Measurements from ENCODE around the gene ZFTA. TPM values are rescaled to one million over a fixed set of nuclear protein-coding genes. Genes with fewer than 3 reads are reported as not detected.
A peak's percentile ranks its signal among the peaks of the same experiment; 100 is the strongest.

ZFTA gene
- total RNA-seq, 1 donor from 2014 or later: 12.5 TPM

DNA sequence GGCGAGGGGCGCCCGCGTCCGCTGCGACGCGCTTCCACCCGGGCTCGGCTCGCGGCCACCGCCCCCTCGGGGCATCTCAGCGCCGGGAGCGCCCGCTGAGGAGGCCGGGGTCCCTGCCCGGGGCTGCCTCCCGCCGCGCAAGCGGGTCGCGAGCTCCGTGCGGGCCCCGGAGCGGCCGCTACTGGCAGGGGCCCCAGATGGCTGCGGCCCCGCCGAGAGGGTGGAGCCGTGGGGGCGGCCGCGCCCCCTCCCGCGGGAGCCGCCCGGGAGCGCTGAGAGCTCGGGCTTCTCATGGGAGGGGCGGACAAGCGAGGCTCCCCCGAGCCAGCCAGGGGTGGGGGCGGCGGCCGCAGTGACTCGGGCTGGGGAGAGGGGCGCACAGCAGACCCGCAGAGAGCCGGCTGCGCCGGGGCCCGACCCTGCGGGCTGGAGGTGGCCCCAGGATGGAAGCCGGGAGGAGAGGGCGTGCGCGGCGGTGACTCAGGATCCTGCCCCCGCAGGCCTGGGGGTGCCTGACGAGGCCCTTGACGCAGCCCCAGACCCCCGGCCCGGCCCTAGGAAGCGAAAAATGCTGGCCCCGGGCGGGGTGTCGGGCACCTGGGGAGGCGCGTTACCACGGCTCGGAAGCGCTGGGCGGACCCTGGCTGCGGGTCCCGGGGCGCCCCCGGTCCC is 603 bp upstream of the ZFTA start:
- H3K4me3 Mint-ChIP-seq: peak overlapping the region; percentile 66
- DNase-seq (peak; percentile 64), ATAC-seq (ENCODE audit: low read depth) (peak; percentile 59)
- peaks cover 11% of the 10 kb centered on the region for H3K4me1 Mint-ChIP-seq
- H3K27me3 Mint-ChIP-seq: peaks cover 4% of the 10 kb centered on the region
- intact Hi-C loops (cut with micrococcal nuclease): loop anchor here (1.0 to 5.0 kb wide), 5 partner anchors 44 to 533 kb away; partner anchors contain the start of genes CATSPERZ, MACROD1, MARK2 and NAA40
- ChIA-PET CTCF (interaction anchor here (1.3 to 2.4 kb wide), 2 partner anchors 69 to 379 kb away, joined by 4 to 17 read pairs; partner anchors contain the start of gene MARK2), POLR2A (interaction anchor here (1.3 to 3.8 kb wide), 3 partner anchors 45 to 98 kb away, joined by 3 to 21 read pairs (median 4); partner anchors contain the start of genes ATL3 and MARK2)
- TF ChIP-seq, protein P1, sequence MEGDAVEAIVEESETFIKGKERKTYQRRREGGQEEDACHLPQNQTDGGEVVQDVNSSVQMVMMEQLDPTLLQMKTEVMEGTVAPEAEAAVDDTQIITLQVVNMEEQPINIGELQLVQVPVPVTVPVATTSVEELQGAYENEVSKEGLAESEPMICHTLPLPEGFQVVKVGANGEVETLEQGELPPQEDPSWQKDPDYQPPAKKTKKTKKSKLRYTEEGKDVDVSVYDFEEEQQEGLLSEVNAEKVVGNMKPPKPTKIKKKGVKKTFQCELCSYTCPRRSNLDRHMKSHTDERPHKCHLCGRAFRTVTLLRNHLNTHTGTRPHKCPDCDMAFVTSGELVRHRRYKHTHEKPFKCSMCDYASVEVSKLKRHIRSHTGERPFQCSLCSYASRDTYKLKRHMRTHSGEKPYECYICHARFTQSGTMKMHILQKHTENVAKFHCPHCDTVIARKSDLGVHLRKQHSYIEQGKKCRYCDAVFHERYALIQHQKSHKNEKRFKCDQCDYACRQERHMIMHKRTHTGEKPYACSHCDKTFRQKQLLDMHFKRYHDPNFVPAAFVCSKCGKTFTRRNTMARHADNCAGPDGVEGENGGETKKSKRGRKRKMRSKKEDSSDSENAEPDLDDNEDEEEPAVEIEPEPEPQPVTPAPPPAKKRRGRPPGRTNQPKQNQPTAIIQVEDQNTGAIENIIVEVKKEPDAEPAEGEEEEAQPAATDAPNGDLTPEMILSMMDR (IDR thresholded peaks at IDR 0.05): no peak
- H3K36me3 Mint-ChIP-seq (ENCODE audit: low read depth): peaks cover 5% of the 10 kb centered on the region
- H3K9me3 Mint-ChIP-seq: no peaks in the 10 kb centered on the region
- H3K27ac Mint-ChIP-seq: no peak overlapping the region

DNA sequence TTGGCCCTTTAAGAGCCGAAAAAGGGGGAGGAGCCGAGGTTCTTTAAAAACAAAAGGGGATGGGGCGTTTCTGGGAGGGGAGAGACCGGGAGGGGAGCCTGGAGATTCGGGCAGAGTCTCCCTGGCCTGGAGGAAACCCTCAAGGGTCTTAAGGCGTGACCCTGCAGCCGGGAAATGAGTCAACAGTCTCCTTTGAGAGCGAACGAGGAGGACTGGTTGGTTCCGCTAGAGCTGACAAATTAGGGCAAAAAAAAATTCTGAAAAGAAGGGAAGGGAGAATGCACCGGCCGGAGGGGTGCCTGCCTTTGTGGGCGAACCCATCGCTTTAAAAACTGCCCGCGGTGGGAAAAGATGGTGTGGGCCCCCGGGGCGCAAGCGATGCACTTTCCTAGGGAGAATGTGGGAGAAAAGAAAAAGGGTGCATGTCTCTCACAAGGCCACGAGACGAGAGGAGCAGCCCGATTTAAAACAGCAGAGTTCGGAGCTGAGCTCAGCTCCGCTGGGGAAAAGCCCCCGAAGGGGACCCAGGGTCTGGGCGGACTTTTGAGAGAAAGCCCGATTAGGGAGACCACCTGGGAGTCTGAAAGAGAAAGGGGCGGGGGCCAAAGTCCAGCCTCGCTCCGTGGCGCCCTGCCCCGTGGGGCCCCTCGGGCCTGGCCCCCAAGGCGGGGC is 874 bp downstream of the ZFTA start:
- POLR2A ChIA-PET: interaction anchor here (0.6 to 3.8 kb wide), 3 partner anchors 70 to 1835 kb away, joined by 3 to 21 read pairs (median 3); partner anchors contain the start of gene MARK2
- H3K9me3 Mint-ChIP-seq: no peaks in the 10 kb centered on the region
- TF ChIP-seq, protein P1 (IDR thresholded peaks at IDR 0.05): no peak
- H3K27me3 Mint-ChIP-seq: peaks cover 3% of the 10 kb centered on the region
- intact Hi-C loops (cut with micrococcal nuclease): loop anchor here (1.0 to 5.0 kb wide), 7 partner anchors 71 to 535 kb away; partner anchors contain the start of genes CATSPERZ, MACROD1, MARK2 and NAA40
- ATAC-seq (ENCODE audit: low read depth) (peak; percentile 19), DNase-seq (peak; percentile 35)
- peak overlapping the region; percentile 83 for H3K27ac Mint-ChIP-seq
- CTCF ChIA-PET: interaction anchor here (0.7 to 2.4 kb wide), 15 partner anchors 11 to 385 kb away, joined by 3 to 17 read pairs (median 3); partner anchors contain the start of genes ATL3, MARK2 and RTN3
- peaks cover 5% of the 10 kb centered on the region for H3K36me3 Mint-ChIP-seq (ENCODE audit: low read depth)
- H3K4me3 Mint-ChIP-seq: peak overlapping the region; percentile 94
- peaks cover 11% of the 10 kb centered on the region for H3K4me1 Mint-ChIP-seq

DNA sequence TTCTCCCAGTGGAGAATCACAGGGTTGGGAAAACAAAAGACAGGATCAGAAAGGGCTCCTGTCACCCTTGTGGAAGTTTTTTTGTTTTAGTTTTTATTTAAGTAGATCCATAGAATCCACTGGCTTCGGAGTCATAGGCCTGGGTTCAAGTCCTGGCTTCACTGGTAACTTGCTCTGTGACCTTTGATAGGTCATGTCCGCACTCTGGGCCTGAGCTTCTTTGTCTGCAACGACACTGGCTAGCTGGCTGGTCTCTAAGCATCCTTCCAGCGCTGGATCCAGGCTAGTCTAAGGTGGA is 1.4 kb downstream of the ZFTA start:
- TF ChIP-seq, protein P1 (IDR thresholded peaks at IDR 0.05): no peak
- H3K27me3 Mint-ChIP-seq: peaks cover 1% of the 10 kb centered on the region
- peak overlapping the region; percentile 83 for H3K27ac Mint-ChIP-seq
- CTCF ChIA-PET: interaction anchor here (0.8 to 2.4 kb wide), 10 partner anchors 12 to 386 kb away, joined by 3 to 17 read pairs (median 3); partner anchors contain the start of genes ATL3, MARK2 and RTN3
- POLR2A ChIA-PET: interaction anchor here (0.7 to 3.8 kb wide), 2 partner anchors 70 to 417 kb away, joined by 3 to 21 read pairs; partner anchors contain the start of gene MARK2
- intact Hi-C loops (cut with micrococcal nuclease): loop anchor here (5.0 kb wide), 2 partner anchors 400 to 535 kb away; partner anchors contain the start of genes CATSPERZ and MACROD1
- H3K4me3 Mint-ChIP-seq: peak overlapping the region; percentile 94
- no peaks in the 10 kb centered on the region for H3K9me3 Mint-ChIP-seq
- ATAC-seq (ENCODE audit: low read depth) (no peak), DNase-seq (no peak)
- peaks cover 11% of the 10 kb centered on the region for H3K4me1 Mint-ChIP-seq
- H3K36me3 Mint-ChIP-seq (ENCODE audit: low read depth): peaks cover 5% of the 10 kb centered on the region

DNA sequence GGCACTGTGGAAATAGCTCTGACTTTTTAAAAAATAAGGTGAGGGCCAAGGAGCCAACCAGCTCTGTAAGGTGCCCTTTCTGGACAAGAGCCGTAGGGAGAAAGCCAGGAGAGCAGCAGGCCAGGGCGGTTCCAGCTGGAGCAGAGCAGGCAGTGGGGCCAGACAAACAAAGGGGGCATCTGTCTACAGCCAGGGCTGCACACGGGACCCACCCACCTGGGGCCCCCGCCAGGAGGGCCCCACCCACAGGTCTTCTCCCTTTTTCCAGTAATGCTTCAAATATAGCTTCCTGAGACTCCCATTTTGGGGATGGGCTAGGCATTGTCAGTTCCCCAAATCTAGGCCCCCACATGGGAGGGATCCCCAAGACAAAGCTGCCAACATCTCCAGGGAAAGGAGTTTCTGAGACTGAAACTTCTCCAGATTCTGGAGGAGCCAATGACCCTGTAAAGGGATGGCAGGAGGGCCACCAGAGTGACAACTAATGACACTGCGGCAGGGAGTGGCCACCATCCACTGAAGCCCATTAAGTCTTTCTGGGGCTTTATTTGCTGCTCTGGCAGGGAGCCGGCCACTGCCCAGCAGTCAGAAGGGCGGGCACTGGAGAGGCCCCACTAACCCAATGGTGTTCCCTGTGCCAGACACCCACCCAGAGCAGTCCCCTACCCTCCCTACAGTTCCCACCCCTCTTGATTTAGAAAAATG is 1.9 kb downstream of the ZFTA start:
- no peak overlapping the region for H3K27ac Mint-ChIP-seq
- H3K4me1 Mint-ChIP-seq: peaks cover 11% of the 10 kb centered on the region
- CTCF ChIA-PET: interaction anchor here (1.3 kb wide), 1 partner anchor 96 kb away, joined by 4 read pairs; the partner anchor contains the start of gene ATL3
- TF ChIP-seq, protein P1 (IDR thresholded peaks at IDR 0.05): no peak
- intact Hi-C loops (cut with micrococcal nuclease): loop anchor here (5.0 kb wide), 2 partner anchors 401 to 536 kb away; partner anchors contain the start of genes CATSPERZ and MACROD1
- ATAC-seq (ENCODE audit: low read depth): no peak
- DNase-seq: no peak
- H3K27me3 Mint-ChIP-seq: no peaks in the 10 kb centered on the region
- peak overlapping the region; percentile 94 for H3K4me3 Mint-ChIP-seq
- peaks cover 5% of the 10 kb centered on the region for H3K36me3 Mint-ChIP-seq (ENCODE audit: low read depth)
- H3K9me3 Mint-ChIP-seq: no peaks in the 10 kb centered on the region
- POLR2A ChIA-PET: interaction anchor here (3.8 kb wide), 1 partner anchor 71 kb away, joined by 21 read pairs; the partner anchor contains the start of gene MARK2
